ENCODE results near the gene HADHA.

GRCh38 chr2:26184555-26185303, 59.7 kb downstream of the HADHA start:
- peak; percentile 58 for TF ChIP-seq CTCF (IDR thresholded peaks at IDR 0.05)
- TF ChIP-seq EZH2phosphoT487 (IDR thresholded peaks at IDR 0.05) = no peak
- TF ChIP-seq EZH2 (IDR thresholded peaks at IDR 0.05) = peak; percentile 44
